ENCODE measurements around the gene JAKMIP2. TPM values are rescaled to one million over a fixed set of nuclear protein-coding genes. Genes with fewer than 3 reads are reported as not detected.

The JAKMIP2 gene
- total and polyA plus RNA-seq, 10 of the 15 experiments (the other 5 are each of a cell fraction or from before 2014, with no cell fraction given), result 0.51 to 1.8 (median 0.89) TPM

DNA sequence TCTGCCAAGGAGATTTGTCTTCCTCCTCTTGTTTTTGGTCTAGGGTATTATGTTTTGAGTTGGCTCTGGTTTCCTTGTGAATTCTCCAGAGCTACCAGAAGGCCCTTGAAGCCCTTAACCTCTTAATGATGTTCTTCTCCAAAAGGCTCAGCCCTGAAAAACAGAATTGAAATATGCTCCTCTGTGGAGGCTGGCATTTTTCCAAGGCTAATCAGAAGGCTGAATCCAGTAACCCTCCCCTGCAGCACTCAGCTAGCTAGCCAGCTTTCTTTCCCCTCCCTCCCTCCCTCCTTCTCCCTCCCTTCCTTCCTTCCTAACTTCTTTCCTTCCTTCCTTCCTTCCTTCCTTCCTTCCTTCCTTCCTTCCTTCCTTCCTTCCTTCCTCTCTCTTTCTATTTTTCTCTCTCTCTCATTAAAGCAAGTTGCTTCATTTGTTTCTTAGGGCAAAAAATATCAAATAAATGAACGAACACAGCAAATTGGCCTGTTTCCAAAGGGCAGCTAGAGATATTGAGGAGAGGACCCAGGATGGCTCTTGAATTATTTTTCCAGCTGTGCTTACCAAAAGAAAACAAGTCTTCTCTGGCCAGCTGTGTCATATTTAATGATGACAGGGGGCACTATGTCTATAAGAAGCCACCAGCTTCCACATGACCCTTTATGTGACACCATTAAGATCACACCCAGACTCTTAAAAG lies 38.7 kb downstream of the JAKMIP2 start (continued):
- TF ChIP-seq, protein P1, sequence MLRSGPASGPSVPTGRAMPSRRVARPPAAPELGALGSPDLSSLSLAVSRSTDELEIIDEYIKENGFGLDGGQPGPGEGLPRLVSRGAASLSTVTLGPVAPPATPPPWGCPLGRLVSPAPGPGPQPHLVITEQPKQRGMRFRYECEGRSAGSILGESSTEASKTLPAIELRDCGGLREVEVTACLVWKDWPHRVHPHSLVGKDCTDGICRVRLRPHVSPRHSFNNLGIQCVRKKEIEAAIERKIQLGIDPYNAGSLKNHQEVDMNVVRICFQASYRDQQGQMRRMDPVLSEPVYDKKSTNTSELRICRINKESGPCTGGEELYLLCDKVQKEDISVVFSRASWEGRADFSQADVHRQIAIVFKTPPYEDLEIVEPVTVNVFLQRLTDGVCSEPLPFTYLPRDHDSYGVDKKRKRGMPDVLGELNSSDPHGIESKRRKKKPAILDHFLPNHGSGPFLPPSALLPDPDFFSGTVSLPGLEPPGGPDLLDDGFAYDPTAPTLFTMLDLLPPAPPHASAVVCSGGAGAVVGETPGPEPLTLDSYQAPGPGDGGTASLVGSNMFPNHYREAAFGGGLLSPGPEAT (IDR thresholded peaks at IDR 0.05; ENCODE audit: low read depth), result no peak
- TF ChIP-seq, protein P2, sequence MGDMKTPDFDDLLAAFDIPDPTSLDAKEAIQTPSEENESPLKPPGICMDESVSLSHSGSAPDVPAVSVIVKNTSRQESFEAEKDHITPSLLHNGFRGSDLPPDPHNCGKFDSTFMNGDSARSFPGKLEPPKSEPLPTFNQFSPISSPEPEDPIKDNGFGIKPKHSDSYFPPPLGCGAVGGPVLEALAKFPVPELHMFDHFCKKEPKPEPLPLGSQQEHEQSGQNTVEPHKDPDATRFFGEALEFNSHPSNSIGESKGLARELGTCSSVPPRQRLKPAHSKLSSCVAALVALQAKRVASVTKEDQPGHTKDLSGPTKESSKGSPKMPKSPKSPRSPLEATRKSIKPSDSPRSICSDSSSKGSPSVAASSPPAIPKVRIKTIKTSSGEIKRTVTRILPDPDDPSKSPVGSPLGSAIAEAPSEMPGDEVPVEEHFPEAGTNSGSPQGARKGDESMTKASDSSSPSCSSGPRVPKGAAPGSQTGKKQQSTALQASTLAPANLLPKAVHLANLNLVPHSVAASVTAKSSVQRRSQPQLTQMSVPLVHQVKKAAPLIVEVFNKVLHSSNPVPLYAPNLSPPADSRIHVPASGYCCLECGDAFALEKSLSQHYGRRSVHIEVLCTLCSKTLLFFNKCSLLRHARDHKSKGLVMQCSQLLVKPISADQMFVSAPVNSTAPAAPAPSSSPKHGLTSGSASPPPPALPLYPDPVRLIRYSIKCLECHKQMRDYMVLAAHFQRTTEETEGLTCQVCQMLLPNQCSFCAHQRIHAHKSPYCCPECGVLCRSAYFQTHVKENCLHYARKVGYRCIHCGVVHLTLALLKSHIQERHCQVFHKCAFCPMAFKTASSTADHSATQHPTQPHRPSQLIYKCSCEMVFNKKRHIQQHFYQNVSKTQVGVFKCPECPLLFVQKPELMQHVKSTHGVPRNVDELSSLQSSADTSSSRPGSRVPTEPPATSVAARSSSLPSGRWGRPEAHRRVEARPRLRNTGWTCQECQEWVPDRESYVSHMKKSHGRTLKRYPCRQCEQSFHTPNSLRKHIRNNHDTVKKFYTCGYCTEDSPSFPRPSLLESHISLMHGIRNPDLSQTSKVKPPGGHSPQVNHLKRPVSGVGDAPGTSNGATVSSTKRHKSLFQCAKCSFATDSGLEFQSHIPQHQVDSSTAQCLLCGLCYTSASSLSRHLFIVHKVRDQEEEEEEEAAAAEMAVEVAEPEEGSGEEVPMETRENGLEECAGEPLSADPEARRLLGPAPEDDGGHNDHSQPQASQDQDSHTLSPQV (IDR thresholded peaks at IDR 0.05), result no peak
- TF ChIP-seq PML (IDR thresholded peaks at IDR 0.05; ENCODE audit: low read length), result no peak

DNA sequence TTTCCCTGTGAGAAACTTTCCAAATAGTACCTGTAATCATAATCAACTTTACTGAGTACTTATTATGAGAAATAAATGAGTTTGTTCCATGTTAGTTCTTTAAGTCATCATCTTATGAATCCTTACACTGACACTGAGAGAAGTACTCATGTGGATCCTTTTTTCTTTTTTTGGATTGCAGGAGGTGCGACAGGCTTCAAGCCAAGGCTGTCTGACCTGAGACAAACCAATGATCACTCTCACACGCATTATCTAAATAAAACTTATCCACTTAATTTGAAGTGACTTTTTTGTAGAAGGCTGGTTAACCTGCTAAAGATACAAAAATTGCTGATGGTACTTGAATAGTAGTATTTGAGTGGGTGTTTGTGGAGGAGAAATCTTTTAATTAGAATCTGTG lies 39.5 kb downstream of the JAKMIP2 start:
- no peaks in the 10 kb centered on the region for H4K20me1 ChIP-seq (ENCODE audit: control insufficient read depth, insufficient read depth)
- H3K27ac ChIP-seq (ENCODE audit: control insufficient read depth, insufficient read depth), result no peak overlapping the region
- RAD21 ChIA-PET (ENCODE audit: unreplicated experiment), result no interaction called here
- no peaks in the 10 kb centered on the region for H3K4me1 ChIP-seq (ENCODE audit: control insufficient read depth, insufficient read depth, low read length)
- no peak overlapping the region for H2AFZ ChIP-seq (ENCODE audit: control insufficient read depth, low read depth, low read length)
- ATAC-seq (no peak), FAIRE-seq (no peak), DNase-seq (ENCODE audit: low read depth, low spot score) (no peak)
- no TSS peak for BruUV-seq (replicated peaks)
- H3K36me3 ChIP-seq (ENCODE audit: control insufficient read depth in 2 of 2, insufficient read depth in 2 of 2, low read length in 1 of 2), result no peaks in the 10 kb centered on the region
- no peaks in the 10 kb centered on the region for H3K9me3 ChIP-seq (replicated peaks; ENCODE audit: control insufficient read depth, insufficient read depth, low read length)
- intact Hi-C loops (cut with micrococcal nuclease; ENCODE audit: unreplicated experiment), result no loop called here
- SMC1A ChIA-PET (ENCODE audit: uncharacterized antibody, unreplicated experiment), result no interaction called here
- no peak overlapping the region for H3K9ac ChIP-seq (ENCODE audit: control insufficient read depth, insufficient read depth, low read length)
- no peak overlapping the region for H3K4me3 ChIP-seq
- in situ Hi-C loops (cut with MboI), result no loop called here
- 10% methylated on average over 2 of the region's 2 CpGs for WGBS (ENCODE audit: insufficient coverage, insufficient replicate concordance, low lambda C conversion rate, missing lambda C conversion rate)
- H3K27me3 ChIP-seq (replicated peaks in 1 of 2; ENCODE audit: control insufficient read depth in 2 of 2, insufficient read depth in 2 of 2, low read length in 1 of 2), result no peaks in the 10 kb centered on the region
- POLR2A ChIA-PET, result no interaction called here
- H3K79me2 ChIP-seq (ENCODE audit: control insufficient read depth, insufficient read depth, low read length), result no peaks in the 10 kb centered on the region
- no peak overlapping the region for H3K4me2 ChIP-seq (ENCODE audit: control insufficient read depth, insufficient read depth)
- CTCF ChIA-PET, result no interaction called here
- TF ChIP-seq SUZ12 (IDR thresholded peaks at IDR 0.05; ENCODE audit: unreplicated experiment) (no peak), JUNB (IDR thresholded peaks at IDR 0.05) (no peak), POU2F2 (IDR thresholded peaks at IDR 0.05; ENCODE audit: borderline replicate concordance, low read depth, low read length) (no peak), EZH2 (IDR thresholded peaks at IDR 0.05; ENCODE audit: borderline replicate concordance, control insufficient read depth, low read depth, low read length) (no peak), NR2F1 (conservative IDR thresholded peaks at IDR 0.05) (no peak), ASH2L (IDR thresholded peaks at IDR 0.05; ENCODE audit: borderline replicate concordance, low read depth) (no peak), CBFB (IDR thresholded peaks at IDR 0.05; ENCODE audit: low read depth) (no peak), RUNX3 (IDR thresholded peaks at IDR 0.05; ENCODE audit: low read length) (no peak)
- TF ChIP-seq, protein P3, sequence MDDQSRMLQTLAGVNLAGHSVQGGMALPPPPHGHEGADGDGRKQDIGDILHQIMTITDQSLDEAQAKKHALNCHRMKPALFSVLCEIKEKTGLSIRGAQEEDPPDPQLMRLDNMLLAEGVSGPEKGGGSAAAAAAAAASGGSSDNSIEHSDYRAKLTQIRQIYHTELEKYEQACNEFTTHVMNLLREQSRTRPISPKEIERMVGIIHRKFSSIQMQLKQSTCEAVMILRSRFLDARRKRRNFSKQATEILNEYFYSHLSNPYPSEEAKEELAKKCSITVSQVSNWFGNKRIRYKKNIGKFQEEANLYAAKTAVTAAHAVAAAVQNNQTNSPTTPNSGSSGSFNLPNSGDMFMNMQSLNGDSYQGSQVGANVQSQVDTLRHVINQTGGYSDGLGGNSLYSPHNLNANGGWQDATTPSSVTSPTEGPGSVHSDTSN (IDR thresholded peaks at IDR 0.05; ENCODE audit: insufficient replicate concordance, low read depth, low read length), result no peak
- TF ChIP-seq, protein P4, sequence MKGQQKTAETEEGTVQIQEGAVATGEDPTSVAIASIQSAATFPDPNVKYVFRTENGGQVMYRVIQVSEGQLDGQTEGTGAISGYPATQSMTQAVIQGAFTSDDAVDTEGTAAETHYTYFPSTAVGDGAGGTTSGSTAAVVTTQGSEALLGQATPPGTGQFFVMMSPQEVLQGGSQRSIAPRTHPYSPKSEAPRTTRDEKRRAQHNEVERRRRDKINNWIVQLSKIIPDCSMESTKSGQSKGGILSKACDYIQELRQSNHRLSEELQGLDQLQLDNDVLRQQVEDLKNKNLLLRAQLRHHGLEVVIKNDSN (IDR thresholded peaks at IDR 0.05; ENCODE audit: borderline replicate concordance, extremely low read length, insufficient read depth, low read depth, low read length), result no peak

Measured in GM12878 (cell line).